GM18508 (cell line): Measurements from ENCODE around the gene ZNF716.
"Not testable (repeated sequence)": the region's sequence is repeated elsewhere in the genome, so short reads cannot be mapped to it uniquely, and the experiment has no call there.

Experiments used
- ATAC-seq: cut with Tn5 transposase; IDR thresholded peaks from one replicate; pipeline ENCODE4 v1.9.1; 2021; ENCODE audit warnings: moderate number of reproducible peaks; ENCODE audit not compliant: insufficient read depth, unreplicated experiment

ZNF716 gene

GRCh38 chr7:57425969-57426628, 23.9 kb upstream of the ZNF716 start:
- ATAC-seq = no peak

GRCh38 chr7:57426629-57427003, 23.4 kb upstream of the ZNF716 start:
- ATAC-seq = no peak

DNA sequence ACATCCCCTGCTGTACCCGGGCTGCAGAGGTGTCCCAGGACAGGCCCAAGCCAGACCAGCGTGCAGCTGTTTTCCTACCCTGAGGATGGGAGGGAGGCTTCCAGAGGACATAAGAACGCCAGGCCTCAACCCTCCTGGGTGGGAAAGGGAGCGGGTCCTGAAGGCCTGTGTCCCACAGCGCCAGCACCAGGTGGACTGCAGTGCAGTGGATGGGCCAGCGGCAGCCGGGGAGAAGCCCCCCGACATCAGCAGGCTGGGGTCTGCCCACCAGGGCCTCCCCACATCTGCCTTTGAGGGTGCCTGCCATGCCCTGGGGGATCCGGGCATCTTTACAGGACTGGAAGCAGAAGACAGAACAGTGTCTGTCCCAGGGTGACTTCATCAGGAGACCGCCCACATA, 22.8 kb upstream of the ZNF716 start:
- ATAC-seq = no peak

- no peak for ATAC-seq
Observed at GRCh38 chr7:57427594-57427993, 22.4 kb upstream of the ZNF716 start.

GRCh38 chr7:57432583-57432982, 17.4 kb upstream of the ZNF716 start:
- no peak for ATAC-seq

GRCh38 chr7:57437581-57437980, 12.4 kb upstream of the ZNF716 start:
- ATAC-seq = no peak

GRCh38 chr7:57438244-57438643, 11.7 kb upstream of the ZNF716 start:
- ATAC-seq = no peak

GRCh38 chr7:57443567-57443966, 6.4 kb upstream of the ZNF716 start:
- no peak for ATAC-seq

GRCh38 chr7:57469186-57469828, 19.3 kb downstream of the ZNF716 start:
- not testable (repeated sequence) for ATAC-seq

DNA sequence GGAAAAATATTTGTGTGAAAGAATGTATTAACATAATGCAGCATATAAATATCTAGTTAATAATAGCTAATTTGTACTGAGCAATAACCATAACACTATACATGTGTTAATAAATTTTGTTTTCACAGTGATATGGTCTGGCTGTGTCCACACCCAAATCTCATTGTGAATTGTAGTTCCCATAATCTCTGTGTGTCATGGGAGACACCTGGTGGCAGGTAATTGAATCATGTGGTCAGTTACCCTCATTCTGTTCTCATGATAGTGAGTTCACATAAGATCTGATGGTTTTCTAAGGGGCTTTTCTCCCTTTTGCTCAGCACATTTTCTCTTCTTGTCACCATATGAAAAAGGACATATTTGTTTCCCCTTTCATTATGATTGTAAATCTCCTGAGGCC, 30.3 kb downstream of the ZNF716 start:
- ATAC-seq = not testable (repeated sequence)

GRCh38 chr7:57485022-57485421, 35.0 kb downstream of the ZNF716 start:
- not testable (repeated sequence) for ATAC-seq

- ATAC-seq = no peak
Observed at GRCh38 chr7:57487957-57488356, 38.0 kb downstream of the ZNF716 start.

GRCh38 chr7:57495111-57495510, 45.1 kb downstream of the ZNF716 start:
- ATAC-seq = not testable (repeated sequence)

- no peak for ATAC-seq
Observed at GRCh38 chr7:57496395-57496794, 46.4 kb downstream of the ZNF716 start.

GRCh38 chr7:57505176-57505575, 55.2 kb downstream of the ZNF716 start:
- no peak for ATAC-seq
